DOHH2 (cell line): ENCODE data around the gene ZDHHC13.

Experiments
- H3F3A ChIP-seq: fragments of 200-600 bp; sonication (generic), shearing (Covaris generic); 2 replicates; pipeline ENCODE4 v1.6.0; 2016; ENCODE audit warnings: antibody characterized with exemption, mild to moderate bottlenecking; ENCODE audit not compliant: control insufficient read depth, insufficient read depth
- H3K27ac ChIP-seq: fragments of 200-600 bp; sonication (generic); 2 replicates; pipeline ENCODE4 v1.5.1; 2014; ENCODE audit warnings: low read depth, mild to moderate bottlenecking, low read length, moderate library complexity
- H3K27me3 ChIP-seq: fragments of 200-600 bp; sonication (generic); 2 replicates; pipeline ENCODE4 v1.6.1; 2014; ENCODE audit warnings: mild to moderate bottlenecking, low read length, mixed read lengths; ENCODE audit not compliant: control insufficient read depth
- H3K36me3 ChIP-seq: fragments of 200-600 bp; sonication (generic); 2 replicates; pipeline ENCODE4 v1.6.1; 2014; ENCODE audit warnings: mild to moderate bottlenecking, low read length, moderate library complexity, mixed read lengths; ENCODE audit not compliant: control insufficient read depth
- H3K4me1 ChIP-seq: fragments of 200-600 bp; sonication (generic); 2 replicates; pipeline ENCODE4 v1.6.1; 2014; ENCODE audit warnings: mild to moderate bottlenecking, low read length, mixed read lengths; ENCODE audit not compliant: control insufficient read depth
- H3K4me2 ChIP-seq: fragments of 200-600 bp; sonication (generic); 2 replicates; pipeline ENCODE4 v1.6.0; 2014; ENCODE audit warnings: mild to moderate bottlenecking, low read length, moderate library complexity
- H3K4me3 ChIP-seq: fragments of 200-600 bp; sonication (generic); 2 replicates; pipeline ENCODE4 v1.5.1; 2014; ENCODE audit warnings: mild to moderate bottlenecking, low read length, mixed read lengths
- H3K79me2 ChIP-seq: fragments of 200-600 bp; sonication (generic); 2 replicates; pipeline ENCODE4 v1.6.1; 2014; ENCODE audit warnings: mild to moderate bottlenecking, low read length, mixed read lengths; ENCODE audit not compliant: control insufficient read depth
- H3K9me2 ChIP-seq: fragments of 200-600 bp; sonication (generic); replicated peaks from 2 replicates; pipeline ENCODE4 v1.6.1; 2014; ENCODE audit warnings: mild to moderate bottlenecking, low read length, mixed read lengths; ENCODE audit not compliant: control insufficient read depth
- H3K9me3 ChIP-seq: fragments of 200-600 bp; sonication (generic); 2 replicates; pipeline ENCODE4 v1.6.1; 2014; ENCODE audit warnings: antibody characterized with exemption, low read length, mixed read lengths; ENCODE audit not compliant: control insufficient read depth, insufficient read depth
- H4K20me1 ChIP-seq: fragments of 200-600 bp; sonication (generic); 2 replicates; pipeline ENCODE4 v1.6.0; 2014; ENCODE audit warnings: low read depth, mild to moderate bottlenecking, antibody characterized with exemption, low read length, moderate library complexity; ENCODE audit not compliant: control insufficient read depth, insufficient read depth
- EZH2phosphoT487 ChIP-seq: fragments of 200-600 bp; sonication (generic); IDR thresholded peaks from 2 replicates; pipeline ENCODE4 v1.6.1; 2017; ENCODE audit warnings: borderline replicate concordance, mild to moderate bottlenecking, antibody characterized with exemption, low read length, moderate library complexity, mixed read lengths
- TF ChIP-seq, protein P1 (sequence below): fragments of 200-600 bp; sonication (generic); IDR thresholded peaks from one replicate; pipeline ENCODE4 v1.5.1; 2014; ENCODE audit warnings: antibody characterized with exemption, mild to moderate bottlenecking, low read depth, low read length; ENCODE audit not compliant: poor library complexity, severe bottlenecking

The ZDHHC13 gene

DNA sequence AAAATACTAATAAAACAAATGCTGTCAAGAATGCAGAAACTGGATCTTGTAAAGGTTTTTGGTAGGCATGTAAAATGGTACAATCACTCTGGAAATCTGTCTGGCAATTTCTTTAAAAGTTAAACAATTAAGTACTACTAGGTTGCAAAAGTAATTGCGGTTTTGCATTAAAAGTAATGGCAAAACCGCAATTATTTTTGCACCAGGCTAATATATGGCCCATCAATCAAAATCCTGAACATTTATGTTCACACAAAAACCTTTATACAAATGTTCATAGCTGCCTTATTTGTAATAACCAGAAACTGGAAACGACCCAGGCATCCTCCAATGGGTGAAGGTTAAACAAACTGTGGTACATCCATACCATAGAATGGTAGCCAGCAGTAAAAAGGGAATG lies 24.6 kb upstream of the ZDHHC13 start:
- Histone ChIP-seq H3F3A (no peaks in the 10 kb centered on the region), H3K27me3 (peaks cover 13% of the 10 kb centered on the region; the same call in 1 of the 2 replicates), H3K9me3 (no peaks in the 10 kb centered on the region), H3K27ac (no peak overlapping the region), H3K4me2 (no peak overlapping the region), H3K4me3 (no peak overlapping the region), H3K4me1 (no peaks in the 10 kb centered on the region), H3K79me2 (no peaks in the 10 kb centered on the region), H3K9me2 (no peaks in the 10 kb centered on the region), H3K36me3 (no peaks in the 10 kb centered on the region), H4K20me1 (no peaks in the 10 kb centered on the region)
- TF ChIP-seq, protein P1, sequence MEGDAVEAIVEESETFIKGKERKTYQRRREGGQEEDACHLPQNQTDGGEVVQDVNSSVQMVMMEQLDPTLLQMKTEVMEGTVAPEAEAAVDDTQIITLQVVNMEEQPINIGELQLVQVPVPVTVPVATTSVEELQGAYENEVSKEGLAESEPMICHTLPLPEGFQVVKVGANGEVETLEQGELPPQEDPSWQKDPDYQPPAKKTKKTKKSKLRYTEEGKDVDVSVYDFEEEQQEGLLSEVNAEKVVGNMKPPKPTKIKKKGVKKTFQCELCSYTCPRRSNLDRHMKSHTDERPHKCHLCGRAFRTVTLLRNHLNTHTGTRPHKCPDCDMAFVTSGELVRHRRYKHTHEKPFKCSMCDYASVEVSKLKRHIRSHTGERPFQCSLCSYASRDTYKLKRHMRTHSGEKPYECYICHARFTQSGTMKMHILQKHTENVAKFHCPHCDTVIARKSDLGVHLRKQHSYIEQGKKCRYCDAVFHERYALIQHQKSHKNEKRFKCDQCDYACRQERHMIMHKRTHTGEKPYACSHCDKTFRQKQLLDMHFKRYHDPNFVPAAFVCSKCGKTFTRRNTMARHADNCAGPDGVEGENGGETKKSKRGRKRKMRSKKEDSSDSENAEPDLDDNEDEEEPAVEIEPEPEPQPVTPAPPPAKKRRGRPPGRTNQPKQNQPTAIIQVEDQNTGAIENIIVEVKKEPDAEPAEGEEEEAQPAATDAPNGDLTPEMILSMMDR = no peak
- TF ChIP-seq EZH2phosphoT487 = no peak

DNA sequence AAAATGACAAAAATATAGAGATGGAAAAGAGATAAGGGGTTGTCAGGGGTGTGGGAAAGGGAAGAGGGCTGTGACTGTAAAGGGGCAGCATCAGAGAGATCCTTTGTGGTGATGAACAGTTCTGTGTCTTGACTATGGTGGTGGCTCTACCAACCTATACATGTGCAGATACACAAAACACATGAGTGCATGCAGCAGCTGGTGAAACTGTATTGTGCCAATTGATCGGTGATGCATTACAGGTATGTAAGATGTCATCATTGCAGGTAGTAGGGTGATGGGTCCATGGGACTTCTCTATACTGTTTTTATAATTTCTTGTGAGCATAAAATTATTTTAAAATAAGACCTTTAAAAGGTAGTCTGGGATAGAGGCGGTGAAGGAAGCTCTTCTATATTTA lies 24.1 kb upstream of the ZDHHC13 start:
- Histone ChIP-seq H3K27ac (no peak overlapping the region), H3K36me3 (no peaks in the 10 kb centered on the region), H3K9me3 (no peaks in the 10 kb centered on the region), H3K27me3 (peaks cover 13% of the 10 kb centered on the region; the same call in 1 of the 2 replicates), H3K9me2 (no peaks in the 10 kb centered on the region), H3K4me2 (no peak overlapping the region), H3K4me1 (no peaks in the 10 kb centered on the region), H3F3A (no peaks in the 10 kb centered on the region), H4K20me1 (no peaks in the 10 kb centered on the region), H3K4me3 (no peak overlapping the region), H3K79me2 (no peaks in the 10 kb centered on the region)
- TF ChIP-seq EZH2phosphoT487 = no peak
- TF ChIP-seq, protein P1 = no peak

DNA sequence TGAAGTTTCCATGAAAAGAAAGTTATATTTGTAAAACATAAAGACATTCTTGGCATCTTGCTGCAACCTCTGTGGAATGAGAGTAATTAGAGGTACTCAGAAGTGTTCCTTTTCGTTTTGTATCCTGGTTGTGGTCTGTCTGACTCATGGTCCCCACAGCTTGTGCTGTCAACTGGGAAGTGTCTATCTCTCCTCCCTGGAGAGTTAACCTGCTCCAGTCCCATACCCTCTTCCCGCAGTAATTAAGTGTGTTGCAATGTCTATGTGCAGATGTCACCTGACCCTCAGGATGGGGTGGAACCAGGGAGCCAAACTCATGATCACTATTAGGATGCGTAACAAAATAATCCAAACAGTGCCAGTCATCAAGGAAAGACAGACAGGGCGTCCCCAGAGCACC lies 23.0 kb upstream of the ZDHHC13 start:
- no peak overlapping the region for H3K27ac ChIP-seq
- no peaks in the 10 kb centered on the region for H3K9me2 ChIP-seq
- peaks cover 13% of the 10 kb centered on the region; the same call in 1 of the 2 replicates for H3K27me3 ChIP-seq
- no peak for TF ChIP-seq EZH2phosphoT487
- TF ChIP-seq, protein P1 = no peak
- no peaks in the 10 kb centered on the region for H4K20me1 ChIP-seq
- no peak overlapping the region for H3K4me3 ChIP-seq
- H3K9me3 ChIP-seq = no peaks in the 10 kb centered on the region
- no peak overlapping the region for H3K4me2 ChIP-seq
- no peaks in the 10 kb centered on the region for H3K36me3 ChIP-seq
- no peaks in the 10 kb centered on the region for H3F3A ChIP-seq
- H3K79me2 ChIP-seq = no peaks in the 10 kb centered on the region
- H3K4me1 ChIP-seq = no peaks in the 10 kb centered on the region

DNA sequence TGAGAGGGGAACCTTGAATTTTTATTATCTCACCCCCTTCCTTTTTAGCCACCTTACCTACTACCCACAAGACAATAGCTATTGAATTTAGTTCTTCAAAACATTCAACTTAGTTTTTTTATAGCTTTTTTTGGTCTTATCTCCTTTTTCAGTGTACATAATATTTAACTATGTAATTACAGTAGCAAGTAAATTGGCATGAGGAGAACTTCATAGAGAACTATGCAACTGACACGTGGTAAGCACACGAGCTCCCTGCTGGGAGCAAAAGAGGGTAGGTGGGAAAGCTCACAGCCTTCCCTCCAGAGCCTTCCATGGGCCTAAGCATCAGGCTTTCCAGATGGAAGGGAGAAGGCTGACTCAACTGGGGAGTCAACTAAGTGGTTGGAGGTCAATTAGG lies 22.1 kb upstream of the ZDHHC13 start:
- H4K20me1 ChIP-seq = no peaks in the 10 kb centered on the region
- H3K36me3 ChIP-seq = no peaks in the 10 kb centered on the region
- H3K79me2 ChIP-seq = no peaks in the 10 kb centered on the region
- no peaks in the 10 kb centered on the region for H3K4me1 ChIP-seq
- no peaks in the 10 kb centered on the region for H3K9me2 ChIP-seq
- no peaks in the 10 kb centered on the region for H3F3A ChIP-seq
- H3K27me3 ChIP-seq = peaks cover 13% of the 10 kb centered on the region; the same call in 1 of the 2 replicates
- H3K27ac ChIP-seq = no peak overlapping the region
- H3K9me3 ChIP-seq = no peaks in the 10 kb centered on the region
- no peak overlapping the region for H3K4me3 ChIP-seq
- TF ChIP-seq, protein P1 = no peak
- TF ChIP-seq EZH2phosphoT487 = no peak
- H3K4me2 ChIP-seq = no peak overlapping the region
